Activated B cell treated with CpG ODN at 0.5 μM for 24 hours (primary cell): ENCODE results near the gene ADAMTSL4. TPM values are rescaled to one million over a fixed set of nuclear protein-coding genes. Genes with fewer than 3 reads are reported as not detected.

ENCODE experiments used
- ATAC-seq: fragments of 200-7000 bp; cut with Tn5 transposase; one replicate; pipeline ENCODE4 v1.10.0; 2021; ENCODE audit warnings: low read depth, mild to moderate bottlenecking, moderate library complexity
- CTCF ChIA-PET: fragments of 350-600 bp; sonication (Branson Sonifier 250); formaldehyde crosslinking; loops from one replicate; lab custom pipeline; 2021; ENCODE audit warnings: antibody characterized with exemption; lab: Charles Lee
- POLR2A ChIA-PET: fragments of 350-600 bp; sonication (Branson Sonifier 250); formaldehyde crosslinking; loops from one replicate; lab custom pipeline; 2021; ENCODE audit warnings: antibody characterized with exemption; lab: Charles Lee
- DNase-seq: peaks from one replicate; pipeline ENCODE4 v3.0.0; 2022
- H3K27ac Mint-ChIP-seq: one replicate; pipeline ENCODE4 v1.8.0; 2020; ENCODE audit warnings: mixed read lengths
- H3K27me3 Mint-ChIP-seq: one replicate; pipeline ENCODE4 v1.8.0; 2021; ENCODE audit warnings: mixed read lengths
- H3K36me3 Mint-ChIP-seq: one replicate; pipeline ENCODE4 v1.8.0; 2021; ENCODE audit warnings: low read depth, mixed read lengths
- H3K4me1 Mint-ChIP-seq: one replicate; pipeline ENCODE4 v1.8.0; 2021; ENCODE audit warnings: mixed read lengths
- H3K4me3 Mint-ChIP-seq: one replicate; pipeline ENCODE4 v1.8.0; 2020; ENCODE audit warnings: mild to moderate bottlenecking, mixed read lengths
- H3K9me3 Mint-ChIP-seq: one replicate; pipeline ENCODE4 v1.8.0; 2020; ENCODE audit warnings: mixed read lengths
- intact Hi-C: fragments of 100-400 bp; cut with micrococcal nuclease; formaldehyde crosslinking; loops from one replicate; pipeline ENCODE4 v1.15.1; 2024
- total RNA-seq: library from RNA; stranded (reverse); gene quantifications from 2 replicates; pipeline ENCODE4 v1.2.3, GENCODE V29; 2022
- TF ChIP-seq, protein P1 (sequence below): fragments of 200-600 bp; IDR thresholded peaks from one replicate; pipeline ENCODE4 v1.8.0; 2022; ENCODE audit warnings: antibody characterized with exemption, mild to moderate bottlenecking

Gene ADAMTSL4
- total RNA-seq, 1 donor from 2014 or later = 0.11 TPM

DNA sequence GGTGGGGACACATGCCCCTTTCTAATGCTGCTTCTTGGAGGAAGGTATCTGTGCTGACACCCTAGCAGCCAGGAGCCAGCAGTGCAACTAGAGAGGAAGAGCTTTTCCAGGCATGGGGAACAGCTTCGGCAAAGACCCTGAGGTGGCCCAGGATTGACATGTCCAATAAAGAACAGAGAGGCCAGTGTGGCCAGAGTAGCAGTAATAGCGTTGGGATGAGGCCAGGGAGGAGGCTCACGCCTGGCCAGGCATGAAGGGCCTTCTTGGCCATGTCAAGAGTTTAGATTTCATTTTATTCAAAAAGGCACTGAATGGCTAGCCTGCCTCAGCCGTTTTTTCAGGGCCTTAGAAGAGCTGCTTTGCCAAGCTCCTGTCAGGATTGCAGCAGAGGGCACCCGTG lies 16.3 kb upstream of the ADAMTSL4 start:
- intact Hi-C loops = loop anchor here (1.0 kb wide), 2 partner anchors 18 to 69 kb away; partner anchors contain the start of gene FALEC
- no peaks in the 10 kb centered on the region for H3K27me3 Mint-ChIP-seq
- CTCF ChIA-PET = interaction anchor here (1.5 to 2.1 kb wide), 3 partner anchors 16 to 70 kb away, joined by 4 to 12 read pairs (median 8); no protein-coding TSS in a partner anchor
- no peaks in the 10 kb centered on the region for H3K36me3 Mint-ChIP-seq
- POLR2A ChIA-PET = interaction anchor here (0.6 to 0.7 kb wide), 2 partner anchors 224 to 297 kb away, joined by 4 read pairs; partner anchors contain the start of gene ANP32E
- no peaks in the 10 kb centered on the region for H3K4me1 Mint-ChIP-seq
- H3K9me3 Mint-ChIP-seq = no peaks in the 10 kb centered on the region
- no peak for DNase-seq
- H3K4me3 Mint-ChIP-seq = no peak overlapping the region
- ATAC-seq = no peak
- H3K27ac Mint-ChIP-seq = no peak overlapping the region
- TF ChIP-seq, protein P1, sequence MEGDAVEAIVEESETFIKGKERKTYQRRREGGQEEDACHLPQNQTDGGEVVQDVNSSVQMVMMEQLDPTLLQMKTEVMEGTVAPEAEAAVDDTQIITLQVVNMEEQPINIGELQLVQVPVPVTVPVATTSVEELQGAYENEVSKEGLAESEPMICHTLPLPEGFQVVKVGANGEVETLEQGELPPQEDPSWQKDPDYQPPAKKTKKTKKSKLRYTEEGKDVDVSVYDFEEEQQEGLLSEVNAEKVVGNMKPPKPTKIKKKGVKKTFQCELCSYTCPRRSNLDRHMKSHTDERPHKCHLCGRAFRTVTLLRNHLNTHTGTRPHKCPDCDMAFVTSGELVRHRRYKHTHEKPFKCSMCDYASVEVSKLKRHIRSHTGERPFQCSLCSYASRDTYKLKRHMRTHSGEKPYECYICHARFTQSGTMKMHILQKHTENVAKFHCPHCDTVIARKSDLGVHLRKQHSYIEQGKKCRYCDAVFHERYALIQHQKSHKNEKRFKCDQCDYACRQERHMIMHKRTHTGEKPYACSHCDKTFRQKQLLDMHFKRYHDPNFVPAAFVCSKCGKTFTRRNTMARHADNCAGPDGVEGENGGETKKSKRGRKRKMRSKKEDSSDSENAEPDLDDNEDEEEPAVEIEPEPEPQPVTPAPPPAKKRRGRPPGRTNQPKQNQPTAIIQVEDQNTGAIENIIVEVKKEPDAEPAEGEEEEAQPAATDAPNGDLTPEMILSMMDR = no peak

DNA sequence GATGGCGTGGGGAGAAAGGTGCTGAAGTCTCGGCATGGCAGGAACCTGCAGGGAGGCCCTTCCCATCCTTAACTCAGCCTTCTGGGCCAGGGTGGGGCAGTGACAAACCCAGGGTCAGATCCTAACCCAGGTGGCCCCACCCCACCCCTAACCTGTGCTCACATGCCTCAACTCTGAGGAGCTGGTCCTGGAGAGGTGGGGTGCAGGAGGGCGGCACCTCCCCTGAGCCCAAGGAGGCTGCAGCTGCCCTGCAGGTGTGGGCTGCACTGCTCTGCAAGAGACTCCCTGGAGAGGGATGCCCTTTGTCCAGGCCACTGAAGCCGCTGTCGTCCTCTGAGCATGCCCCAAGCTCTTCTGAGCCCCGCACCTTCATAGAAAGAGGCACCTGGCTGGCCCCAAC lies 15.2 kb upstream of the ADAMTSL4 start:
- Mint-ChIP-seq H3K4me1 (no peaks in the 10 kb centered on the region), H3K9me3 (no peaks in the 10 kb centered on the region), H3K4me3 (no peak overlapping the region), H3K36me3 (no peaks in the 10 kb centered on the region), H3K27me3 (no peaks in the 10 kb centered on the region), H3K27ac (no peak overlapping the region)
- POLR2A ChIA-PET = no interaction called here
- CTCF ChIA-PET = no interaction called here
- DNase-seq (no peak), ATAC-seq (no peak)
- TF ChIP-seq, protein P1 = no peak
- intact Hi-C loops = no loop called here

DNA sequence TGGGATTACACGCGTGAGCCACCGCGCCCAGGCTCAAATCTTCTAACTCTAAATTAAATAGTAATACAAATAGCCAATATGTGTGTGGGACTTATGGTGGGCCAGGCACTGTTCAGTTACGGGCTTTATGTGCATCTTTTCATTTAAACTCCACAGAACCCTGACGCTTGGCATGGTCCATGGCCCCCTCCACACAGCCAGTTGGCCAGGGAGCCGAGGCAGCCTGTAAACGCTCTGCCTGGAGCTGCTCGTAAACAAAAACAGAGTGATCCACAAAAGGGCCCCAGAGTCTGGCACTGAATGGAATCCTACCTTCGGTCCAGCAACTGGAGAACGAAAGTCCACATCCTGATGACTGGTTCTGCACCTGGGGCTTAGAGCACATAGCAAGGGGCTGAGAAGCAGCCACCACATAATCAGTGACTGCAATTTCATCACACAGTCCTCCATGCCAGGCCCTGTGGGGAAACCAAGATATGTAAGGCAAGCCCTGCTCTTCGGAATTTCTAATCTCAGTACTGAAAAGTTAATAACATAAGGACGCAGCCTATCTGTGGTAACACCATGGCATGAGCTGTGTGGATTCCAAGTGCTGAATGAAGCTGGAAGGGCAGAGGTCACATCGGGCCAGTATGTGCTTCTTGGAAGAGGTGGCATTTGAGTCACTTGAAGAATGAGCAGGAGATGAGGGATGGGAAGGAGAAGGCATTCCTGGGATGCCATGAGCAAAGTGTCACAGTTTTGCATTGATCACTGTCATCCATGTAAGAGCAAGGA lies 13.5 kb upstream of the ADAMTSL4 start:
- POLR2A ChIA-PET = no interaction called here
- Mint-ChIP-seq H3K4me1 (no peaks in the 10 kb centered on the region), H3K4me3 (no peak overlapping the region), H3K9me3 (no peaks in the 10 kb centered on the region), H3K27ac (no peak overlapping the region), H3K27me3 (no peaks in the 10 kb centered on the region), H3K36me3 (no peaks in the 10 kb centered on the region)
- DNase-seq = no peak
- TF ChIP-seq, protein P1 = no peak
- intact Hi-C loops = no loop called here
- CTCF ChIA-PET = no interaction called here
- ATAC-seq = no peak

DNA sequence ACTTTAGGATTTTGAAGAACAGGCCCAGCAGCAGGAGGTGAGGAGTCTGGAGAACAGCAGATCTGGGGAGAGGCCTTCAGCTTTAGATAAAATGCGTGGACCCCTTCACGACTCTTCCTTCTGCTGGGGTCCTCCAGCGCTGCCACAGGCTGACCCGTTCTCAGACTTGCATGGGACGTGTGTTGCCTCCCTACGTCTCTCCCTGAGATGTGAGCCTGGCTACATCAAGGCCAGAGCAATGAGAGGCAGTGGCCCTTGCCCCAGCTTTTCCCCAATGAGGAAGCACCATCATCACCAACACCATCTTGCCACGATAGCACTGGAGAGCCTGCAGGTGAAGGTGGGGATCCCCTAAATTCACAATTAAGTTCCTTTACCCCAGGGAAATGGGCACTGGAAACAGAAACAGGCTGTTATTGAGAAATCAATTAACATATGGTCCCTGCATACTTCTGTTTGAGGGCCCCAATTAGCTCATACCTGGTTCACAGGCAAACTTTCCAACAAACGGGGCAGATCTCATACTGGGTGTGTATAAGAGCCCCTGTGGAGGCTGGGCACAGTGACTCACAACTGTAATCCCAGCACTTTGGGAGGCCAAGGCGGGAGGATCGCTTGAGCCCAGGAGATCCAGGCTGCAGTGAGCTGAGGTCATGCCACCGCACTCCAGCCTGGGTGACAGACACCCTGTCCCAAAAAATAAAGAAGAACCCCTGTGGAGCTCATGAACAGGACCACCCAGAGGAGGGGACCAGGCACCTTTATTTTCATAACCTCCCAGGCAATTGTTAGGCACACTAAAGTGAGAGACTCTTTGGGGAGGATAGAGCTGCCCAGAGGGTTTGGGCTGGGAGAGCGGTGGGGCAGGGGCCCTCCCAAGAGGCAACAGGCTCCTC lies 12.1 kb upstream of the ADAMTSL4 start:
- Mint-ChIP-seq H3K36me3 (no peaks in the 10 kb centered on the region), H3K27me3 (no peaks in the 10 kb centered on the region), H3K4me1 (no peaks in the 10 kb centered on the region), H3K9me3 (no peaks in the 10 kb centered on the region), H3K27ac (no peak overlapping the region), H3K4me3 (no peak overlapping the region)
- DNase-seq (no peak), ATAC-seq (no peak)
- ChIA-PET POLR2A (no interaction called here), CTCF (no interaction called here)
- intact Hi-C loops = no loop called here
- TF ChIP-seq, protein P1 = no peak
